Activated T-helper 9 cell treated with anti-CD3 and anti-CD28 coated beads, Interleukin-2, amount 50 U/mL, for 16 hours (primary cell): ENCODE results near the gene RACGAP1.
"Not testable (repeated sequence)": the region's sequence is repeated elsewhere in the genome, so short reads cannot be mapped to it uniquely, and the experiment has no call there.

ENCODE experiments used
- DNase-seq: peaks from one replicate; pipeline ENCODE4 v3.0.0-alpha.2; 2020; ENCODE audit warnings: low read depth

The RACGAP1 gene

DNA sequence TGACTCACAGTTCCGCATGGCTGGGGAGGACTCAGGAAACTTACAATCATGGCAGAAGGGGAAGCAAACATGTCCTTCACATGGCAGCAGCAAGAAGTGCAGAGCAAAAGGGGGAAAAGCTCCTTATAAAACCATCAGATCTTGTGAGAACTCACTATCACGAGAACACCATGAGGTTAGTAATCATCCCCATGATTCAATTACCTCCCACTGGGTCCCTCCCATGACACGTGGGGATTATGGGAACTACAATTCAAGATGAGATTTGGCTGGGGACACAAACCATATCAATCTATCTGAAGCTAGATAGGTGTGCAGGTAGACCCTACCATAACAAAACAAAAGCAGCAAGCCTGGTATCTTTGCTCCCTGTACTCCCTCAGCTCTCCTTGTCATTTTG, 38.8 kb downstream of the RACGAP1 start:
- not testable (repeated sequence) for DNase-seq

DNA sequence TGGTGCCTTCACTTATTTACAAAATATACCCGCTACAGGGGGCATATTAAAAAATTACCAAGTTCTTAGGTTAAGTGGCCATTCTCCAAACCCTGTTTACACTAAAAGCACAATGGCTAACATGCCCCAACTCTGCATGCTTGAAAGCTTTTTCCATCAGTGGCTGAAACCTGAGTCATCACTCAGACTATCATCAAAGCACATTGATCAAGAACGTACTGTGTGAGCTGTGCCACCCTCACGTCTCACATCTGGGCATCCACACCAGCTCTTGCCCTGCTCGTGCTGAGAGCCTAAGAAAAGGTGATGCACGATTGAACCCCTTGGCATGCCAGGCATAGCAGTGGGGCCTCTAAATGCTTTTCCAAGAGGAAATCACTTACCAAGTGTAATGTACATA, 39.3 kb downstream of the RACGAP1 start:
- DNase-seq: no peak

DNA sequence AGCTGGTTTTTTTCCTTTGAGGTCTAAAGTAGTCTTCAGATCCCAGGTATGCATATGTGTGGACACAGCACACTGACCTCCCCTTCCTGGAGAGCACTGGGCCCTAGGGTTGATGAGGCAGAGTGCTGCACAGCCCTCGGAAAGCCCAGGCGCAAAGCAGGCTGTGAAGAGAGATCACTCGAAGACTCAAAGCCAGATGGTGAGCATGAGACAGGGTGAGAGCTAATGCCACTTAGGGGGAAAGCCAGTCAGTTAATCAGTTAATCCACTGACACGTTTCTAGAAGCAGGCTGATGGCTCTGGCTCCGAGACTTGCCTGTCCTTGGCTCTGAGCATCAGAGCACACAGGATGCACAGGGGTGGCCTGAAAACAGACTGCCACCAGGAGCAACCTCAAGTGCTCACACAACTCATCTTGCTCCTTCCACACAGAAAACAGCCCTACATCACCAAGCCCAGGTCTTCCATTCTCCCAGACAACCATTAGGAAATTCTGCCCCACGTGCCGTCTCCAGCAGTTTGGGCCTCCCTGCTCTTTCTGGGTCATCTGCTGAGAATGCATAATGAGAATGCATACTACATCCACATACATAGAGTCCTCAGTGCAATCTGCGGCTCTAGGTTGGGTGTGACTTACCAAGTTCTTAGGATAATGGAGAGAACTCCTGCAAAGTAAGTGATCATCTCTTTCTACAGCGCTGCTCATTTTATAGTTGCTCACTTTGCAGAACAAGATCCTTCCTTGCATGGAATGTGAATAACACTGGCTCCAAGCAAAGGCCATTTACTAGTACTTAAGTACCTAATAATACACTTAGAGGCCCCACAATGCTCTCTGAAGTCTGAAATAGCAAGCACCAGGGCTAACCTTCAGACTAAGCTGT, 40.6 kb downstream of the RACGAP1 start:
- no peak for DNase-seq

DNA sequence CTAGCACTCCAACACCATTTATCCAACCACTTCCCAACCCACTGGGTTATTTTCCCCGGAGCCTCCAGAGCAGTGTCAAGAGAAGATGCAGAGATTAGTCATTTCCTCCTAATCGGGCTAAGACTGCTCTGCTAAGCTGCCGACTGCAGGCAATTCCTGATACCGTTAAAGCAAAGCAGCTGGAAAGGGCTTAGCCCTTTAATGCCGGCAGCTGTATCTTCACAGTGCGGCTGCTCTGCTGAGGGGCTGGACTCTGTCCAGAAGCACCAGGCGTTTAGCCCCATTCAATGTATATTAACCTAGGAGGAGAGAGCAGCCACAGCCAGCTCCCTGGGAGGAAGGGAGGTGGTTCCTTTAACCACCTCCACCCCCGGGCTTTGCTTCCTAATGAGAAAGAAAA, 41.4 kb downstream of the RACGAP1 start:
- DNase-seq: no peak

DNA sequence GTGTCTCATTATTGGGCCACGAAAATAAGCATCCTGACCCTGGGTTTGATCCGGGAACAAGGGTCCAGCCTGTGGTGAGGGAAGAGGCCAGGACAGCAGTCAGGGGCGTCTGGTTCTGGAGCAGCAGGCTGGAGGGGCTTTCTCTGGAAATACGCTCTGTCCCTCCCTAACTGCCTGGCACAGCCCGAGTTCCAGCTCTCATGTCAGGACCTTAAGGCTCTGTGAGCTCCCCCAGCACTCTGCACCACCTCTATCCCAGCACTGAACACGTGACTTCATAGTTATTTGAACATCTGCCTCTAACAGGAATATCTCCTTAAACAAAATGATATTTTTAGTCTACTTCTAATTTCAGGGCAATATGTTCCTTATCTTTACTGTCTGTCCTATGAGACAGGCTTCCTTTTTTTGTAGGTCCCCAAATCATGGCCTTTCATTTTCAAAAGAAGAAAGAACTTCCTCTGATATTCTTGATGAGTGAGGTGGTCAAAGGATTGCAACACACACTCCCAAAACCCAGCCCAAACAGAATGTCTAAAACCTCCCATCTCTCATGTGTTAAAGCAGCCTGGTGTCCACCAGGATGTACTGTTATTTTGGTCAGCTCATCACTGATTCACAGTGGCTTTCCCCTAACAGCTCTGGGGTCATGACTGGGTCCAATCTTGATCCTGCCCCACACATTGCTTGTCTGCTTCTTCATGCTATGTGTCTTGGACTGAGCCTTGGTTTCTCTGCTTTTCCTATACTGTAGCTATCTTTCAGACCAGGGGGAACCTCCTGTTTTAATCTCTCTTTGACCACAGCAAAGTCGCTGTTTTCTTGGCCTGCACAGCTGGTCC, 42.8 kb downstream of the RACGAP1 start:
- DNase-seq: no peak

DNA sequence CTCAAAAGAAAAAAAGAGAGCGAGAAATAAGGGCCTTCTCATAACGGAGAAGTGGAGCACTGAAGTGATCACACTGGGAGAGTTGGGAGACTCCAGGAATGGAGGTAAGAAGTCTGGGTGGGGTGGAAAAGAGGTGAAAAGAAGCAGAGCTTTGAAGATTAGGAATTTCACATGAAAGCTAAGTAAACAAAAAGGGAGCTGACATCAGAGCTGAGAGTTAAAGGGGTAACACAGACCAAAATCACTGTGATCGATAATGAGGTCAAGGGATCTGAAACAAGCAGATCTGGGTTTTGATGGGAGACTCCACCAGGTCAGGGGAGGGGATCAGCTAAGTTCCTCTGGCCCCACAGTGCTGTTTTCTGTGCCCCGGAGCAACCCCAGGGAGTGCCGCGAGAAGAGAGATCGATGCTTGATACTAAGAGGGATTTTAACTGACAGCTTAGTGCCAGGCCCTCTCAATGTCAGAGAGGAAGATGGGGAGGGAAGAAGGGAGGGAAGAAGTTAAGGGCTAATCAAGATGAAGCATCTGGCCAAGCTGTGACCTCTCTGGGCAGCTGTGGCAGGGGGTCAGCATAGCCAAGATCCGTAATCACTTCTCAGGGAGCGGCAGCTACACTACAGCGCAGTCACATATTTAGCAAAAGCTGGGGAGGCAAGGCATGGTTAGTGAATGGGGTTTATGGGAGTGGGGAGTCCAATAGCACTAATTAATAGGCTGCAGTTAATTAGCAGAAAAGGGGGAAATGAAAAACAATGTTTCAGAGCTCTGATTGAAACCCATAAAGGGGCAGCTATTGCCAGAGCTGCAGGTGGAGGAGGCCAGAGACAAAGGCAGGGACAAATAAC, 44.6 kb downstream of the RACGAP1 start:
- DNase-seq: no peak

DNA sequence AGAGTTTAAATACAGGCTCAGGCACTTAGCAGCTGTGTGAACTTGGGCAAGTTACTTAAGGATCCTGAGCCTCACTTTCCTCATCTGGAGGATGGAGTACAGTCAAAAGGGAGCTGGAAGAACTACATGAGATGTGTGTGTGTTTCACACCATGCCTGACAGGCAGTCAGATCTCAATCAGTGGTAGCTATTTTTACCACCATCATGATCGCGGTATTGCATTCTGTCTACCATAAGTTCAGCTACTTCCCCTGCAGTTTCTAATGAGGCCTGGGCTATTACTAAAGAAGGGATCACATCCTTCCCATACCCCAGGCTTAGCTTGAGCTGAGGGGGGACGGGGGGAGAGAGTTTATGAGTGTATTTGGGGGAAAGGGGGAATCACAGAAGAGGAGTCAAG, 45.5 kb downstream of the RACGAP1 start:
- no peak for DNase-seq

DNA sequence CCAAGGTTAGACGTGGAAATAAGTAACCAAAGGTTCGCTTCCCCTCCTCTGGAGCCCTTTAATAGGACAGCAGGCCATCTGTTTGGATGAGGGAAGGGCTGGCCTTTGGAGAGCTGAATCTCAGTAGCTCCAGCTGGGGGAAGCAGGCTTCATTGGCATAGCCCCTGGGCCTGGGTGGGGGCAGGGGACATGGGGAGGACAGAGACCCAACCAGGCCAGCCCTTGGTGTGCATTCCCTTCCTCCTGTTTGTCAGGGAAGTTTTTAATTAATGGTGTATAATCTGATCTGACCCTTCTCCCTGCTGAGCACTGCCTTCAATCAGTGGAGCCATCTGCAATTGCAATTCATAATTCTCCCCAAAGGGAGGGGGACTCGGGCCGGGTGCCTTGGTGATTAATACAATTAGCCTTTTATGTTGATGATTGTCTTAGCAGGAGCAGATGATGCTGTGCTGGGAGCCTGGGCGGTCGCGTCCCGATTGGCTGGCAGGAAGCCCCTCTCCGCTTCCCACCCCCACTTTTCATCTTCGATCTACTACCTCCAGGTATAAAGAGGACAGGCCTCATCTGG, 46.2 kb downstream of the RACGAP1 start:
- no peak for DNase-seq

DNA sequence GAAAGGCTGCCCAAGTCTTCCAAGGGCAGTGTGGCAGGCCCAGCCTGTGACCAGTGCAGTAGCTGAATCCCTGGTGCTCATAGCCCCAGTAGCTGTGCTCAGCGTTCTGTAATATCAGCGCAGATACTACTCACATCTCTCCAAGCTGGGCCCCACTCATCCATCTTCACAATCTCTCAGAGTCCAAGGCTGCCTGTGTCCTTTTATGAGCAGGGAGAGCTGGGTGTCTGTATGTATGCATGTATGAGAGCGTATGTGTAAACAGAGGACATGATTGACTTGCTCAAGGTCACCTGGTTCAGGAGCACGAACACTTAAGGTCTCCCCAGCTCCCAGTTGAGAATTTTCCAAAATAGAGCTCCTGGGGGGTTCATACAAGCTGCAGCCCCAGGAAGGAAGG, 47.2 kb downstream of the RACGAP1 start:
- DNase-seq: no peak

DNA sequence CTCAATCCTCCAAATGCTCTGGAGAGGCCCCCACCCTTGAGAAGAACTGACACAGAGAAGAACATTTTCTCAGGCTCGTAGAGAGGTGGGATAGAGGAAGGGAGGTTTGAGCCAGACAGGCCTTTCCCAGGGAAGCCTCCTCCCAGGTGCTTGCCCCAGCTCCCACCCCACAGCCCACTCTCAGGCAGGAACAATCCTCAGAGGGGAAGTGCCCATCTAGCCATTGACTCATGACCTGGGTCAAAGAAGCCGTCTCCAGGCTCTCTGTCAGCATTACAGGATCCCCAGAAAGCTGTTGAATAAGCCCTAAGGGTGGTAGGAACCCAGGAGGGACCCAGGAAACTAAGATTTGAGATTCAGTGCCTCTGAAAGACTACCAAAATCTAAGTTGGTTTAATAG, 48.7 kb downstream of the RACGAP1 start:
- DNase-seq: no peak

DNA sequence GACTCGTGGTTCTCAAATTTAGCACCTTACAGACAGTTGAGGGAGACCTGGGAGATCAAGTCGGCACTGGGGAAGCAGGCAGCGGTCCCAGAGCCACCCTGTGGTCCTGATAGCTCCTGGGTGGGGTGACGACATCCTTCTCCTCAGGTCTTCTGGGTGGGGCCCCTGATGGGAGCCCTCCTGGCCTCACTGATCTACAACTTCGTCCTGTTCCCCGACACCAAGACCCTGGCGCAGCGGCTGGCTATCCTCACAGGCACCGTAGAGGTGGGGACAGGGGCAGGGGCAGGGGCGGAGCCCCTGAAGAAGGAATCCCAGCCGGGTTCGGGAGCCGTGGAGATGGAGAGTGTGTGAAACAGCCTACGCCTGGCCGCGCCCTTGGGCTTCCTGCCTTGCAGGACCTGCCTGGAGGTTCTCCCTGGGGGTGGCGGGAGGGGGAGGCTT, 50.0 kb downstream of the RACGAP1 start:
- DNase-seq: no peak

DNA sequence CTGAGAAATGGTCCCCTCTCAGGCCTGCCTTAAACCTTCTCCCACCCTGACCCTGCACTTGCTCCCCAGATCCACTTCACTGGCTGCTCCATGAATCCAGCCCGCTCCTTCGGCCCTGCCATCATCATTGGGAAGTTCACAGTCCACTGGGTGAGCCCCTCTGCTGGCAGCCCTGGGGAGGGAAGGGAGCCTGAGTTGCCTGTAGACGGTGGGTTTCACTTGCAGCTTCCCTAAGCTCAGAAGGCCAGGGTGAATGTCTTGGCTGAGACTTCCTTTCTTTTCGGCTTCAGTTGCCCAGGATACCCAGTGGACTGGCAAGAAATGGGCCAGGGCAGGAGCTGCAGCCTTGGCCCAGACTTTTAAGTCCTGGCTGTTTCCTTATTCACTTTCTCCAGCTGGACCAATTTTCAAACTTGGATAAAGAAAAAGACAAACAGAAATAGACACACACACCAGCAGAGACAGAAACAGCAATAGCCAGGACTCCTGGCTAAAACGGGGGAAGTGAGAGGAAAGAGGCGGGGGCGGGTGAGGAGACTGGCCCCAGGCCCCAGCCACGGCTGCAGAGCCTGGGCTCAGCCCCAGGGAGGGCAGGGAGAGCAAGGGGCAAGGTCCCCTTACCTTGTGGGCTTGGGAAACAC, 50.5 kb downstream of the RACGAP1 start:
- DNase-seq: no peak

DNA sequence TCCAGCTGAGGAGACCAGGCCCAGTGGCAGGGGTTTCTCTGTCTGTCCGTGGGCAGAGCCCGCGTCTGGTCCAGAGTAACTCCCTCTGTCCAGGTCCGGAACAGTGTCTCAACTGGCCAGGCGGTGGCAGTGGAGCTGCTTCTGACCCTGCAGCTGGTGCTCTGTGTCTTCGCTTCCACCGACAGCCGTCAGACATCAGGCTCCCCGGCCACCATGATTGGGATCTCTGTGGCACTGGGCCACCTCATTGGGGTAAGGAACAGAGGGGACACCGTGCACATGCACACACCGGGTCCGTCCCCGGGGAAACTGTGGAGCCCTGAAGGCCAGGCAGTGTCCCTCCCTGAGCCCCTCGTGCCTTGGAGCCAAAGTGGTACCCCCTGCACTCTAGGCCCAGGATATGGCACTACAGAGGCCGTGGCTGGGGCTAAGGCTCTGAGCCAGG, 51.0 kb downstream of the RACGAP1 start:
- DNase-seq: no peak

DNA sequence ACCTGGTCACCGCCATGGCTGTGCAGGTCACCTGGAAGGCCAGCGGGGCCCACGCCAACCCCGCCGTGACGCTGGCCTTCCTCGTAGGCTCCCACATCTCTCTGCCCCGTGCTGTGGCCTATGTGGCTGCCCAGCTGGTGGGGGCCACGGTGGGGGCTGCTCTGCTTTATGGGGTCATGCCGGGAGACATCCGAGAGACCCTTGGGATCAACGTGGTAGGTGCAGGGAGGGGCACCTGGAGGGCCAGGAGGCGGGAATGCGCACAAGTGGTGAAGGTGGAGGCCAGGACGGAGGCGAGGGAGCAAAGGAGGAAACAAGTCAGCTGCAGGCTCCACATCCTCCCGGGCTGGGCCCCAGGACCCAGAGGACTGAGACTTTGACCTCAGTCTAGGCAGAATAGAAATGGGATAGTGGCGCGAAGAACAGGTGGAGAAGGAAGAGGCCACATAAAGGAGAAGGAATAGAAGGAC, 51.9 kb downstream of the RACGAP1 start:
- DNase-seq: no peak

DNA sequence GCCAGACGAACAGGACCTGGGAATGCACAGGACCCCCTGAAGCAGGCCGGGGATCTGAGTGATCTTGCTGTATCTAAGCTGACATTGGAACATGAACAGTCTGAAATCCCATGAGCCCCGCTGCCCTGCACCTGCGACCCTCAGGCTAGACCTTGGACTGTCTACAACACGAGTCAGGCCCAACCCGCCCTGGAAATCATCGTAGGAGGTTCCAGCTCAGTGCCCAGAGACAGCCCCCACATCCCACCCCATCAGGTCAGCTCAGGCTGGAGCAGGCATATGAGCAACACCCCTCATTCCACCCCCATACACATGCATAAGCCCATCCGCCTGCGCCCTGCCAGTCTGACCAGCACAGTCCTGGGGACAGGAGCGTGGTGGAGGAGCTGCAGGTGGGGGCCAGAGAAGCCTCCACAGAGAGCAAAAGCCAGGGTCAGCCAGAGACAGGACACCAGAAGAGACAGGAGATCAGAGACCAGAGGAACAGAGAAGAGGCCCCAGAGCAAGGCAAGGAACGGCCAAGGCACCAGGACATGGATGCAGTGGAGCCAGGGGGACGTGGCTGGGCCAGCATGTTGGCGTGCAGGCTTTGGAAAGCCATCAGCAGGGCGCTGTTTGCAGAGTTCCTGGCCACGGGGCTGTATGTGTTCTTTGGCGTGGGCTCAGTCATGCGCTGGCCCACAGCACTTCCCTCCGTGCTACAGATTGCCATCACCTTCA, 52.5 kb downstream of the RACGAP1 start, which contains the start of gene AQP6:
Gene AQP6, plus strand, starts transcription at position 307 of the 720 bp plus-strand sequence. Its CDS starts 227 bp downstream, at position 534.
- no peak for DNase-seq

DNA sequence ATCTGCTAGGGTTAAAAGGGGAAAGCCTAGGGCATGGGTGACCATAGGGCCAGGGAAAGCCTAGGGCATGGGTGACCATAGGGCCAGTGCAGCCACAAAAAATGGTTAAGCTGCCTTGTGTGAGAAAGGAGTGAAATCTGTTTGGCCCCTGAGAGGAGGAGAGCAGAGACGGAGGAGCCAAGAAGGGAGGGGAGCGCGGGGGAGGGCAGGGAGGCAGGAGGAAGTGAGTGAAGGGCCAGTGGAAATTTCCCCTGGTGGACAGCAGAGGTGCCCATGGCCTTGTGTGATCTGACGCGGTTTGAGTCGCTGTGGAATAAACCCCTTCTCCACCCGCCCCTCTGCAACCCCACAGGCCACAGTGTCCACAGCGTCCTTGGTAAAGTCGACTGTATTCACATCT, 53.2 kb downstream of the RACGAP1 start:
- no peak for DNase-seq

DNA sequence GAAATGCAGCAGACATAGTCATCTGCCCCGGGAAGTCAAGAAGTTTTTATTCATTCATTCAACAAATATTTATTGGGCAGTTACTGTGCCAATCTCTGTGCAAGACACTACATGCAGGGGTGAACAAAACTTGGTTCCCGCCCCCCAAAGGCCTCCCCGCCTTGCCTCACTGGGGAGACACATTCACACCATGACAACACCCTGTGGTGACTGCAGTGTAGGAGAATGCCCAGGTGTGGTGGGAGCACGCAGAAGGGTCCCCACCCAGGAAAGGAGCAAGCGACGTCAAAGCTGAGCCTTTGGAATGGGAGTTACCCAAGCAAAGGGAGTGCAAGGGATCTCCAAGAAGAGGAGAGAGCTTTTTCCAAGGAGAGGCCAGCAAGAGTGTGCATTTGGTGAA, 54.2 kb downstream of the RACGAP1 start:
- DNase-seq: no peak

DNA sequence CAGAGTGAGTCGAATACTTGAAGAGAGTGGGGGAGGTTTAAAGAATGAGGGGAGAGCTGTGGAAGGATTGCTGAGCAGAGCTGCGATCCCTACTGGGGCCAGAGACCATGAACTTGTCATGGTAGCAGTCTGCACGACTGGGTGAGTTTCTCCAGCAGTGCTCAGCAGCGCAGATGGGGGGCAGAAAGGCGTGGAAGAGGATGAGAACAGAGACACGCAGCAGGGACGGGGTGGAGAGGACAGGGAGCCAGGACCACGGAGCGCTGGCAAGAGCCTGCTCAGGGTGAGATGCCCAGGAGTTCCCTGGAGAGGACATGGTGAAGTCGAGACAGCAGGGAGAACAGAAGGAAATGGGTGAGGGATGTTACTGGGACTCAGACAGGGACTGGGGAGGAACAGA, 54.6 kb downstream of the RACGAP1 start:
- DNase-seq: no peak

DNA sequence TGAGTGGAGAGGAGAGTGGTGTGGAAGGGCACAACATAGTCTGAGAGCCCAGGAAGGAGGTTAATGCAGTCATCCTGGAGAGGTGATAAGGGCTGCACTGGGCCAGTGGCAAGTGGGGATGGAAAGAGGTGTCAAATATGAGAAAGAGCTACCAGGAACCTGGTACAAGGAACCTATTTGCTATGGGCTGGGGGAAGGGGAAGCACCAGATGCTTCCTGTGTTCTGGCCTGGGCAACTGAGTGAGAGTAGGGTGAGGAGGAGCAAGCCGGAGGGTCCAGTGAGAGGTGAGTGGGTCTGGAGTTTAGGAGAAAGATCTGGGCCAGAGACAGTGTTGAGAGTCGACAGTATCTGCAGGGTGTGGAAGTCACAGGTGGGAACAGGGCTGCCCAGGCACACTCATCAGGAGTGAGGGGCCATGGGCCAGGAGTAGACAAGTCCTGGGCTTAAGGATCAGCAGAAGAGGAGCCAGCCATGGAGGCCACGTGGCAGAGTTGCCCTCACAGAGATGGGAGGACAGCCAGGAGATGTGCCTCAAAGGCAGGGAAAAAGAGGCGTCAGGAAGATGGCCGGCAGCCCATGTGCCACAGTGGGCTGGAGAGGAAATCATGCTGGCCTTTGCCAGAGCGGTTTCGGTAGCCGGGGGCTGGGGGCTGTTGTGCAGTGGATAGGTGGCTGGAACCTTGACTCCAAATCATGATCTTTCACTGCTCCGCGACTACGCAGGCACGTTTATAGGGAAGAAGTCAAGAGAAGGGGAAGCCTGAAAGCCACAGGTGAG, 55.5 kb downstream of the RACGAP1 start:
- DNase-seq: no peak

DNA sequence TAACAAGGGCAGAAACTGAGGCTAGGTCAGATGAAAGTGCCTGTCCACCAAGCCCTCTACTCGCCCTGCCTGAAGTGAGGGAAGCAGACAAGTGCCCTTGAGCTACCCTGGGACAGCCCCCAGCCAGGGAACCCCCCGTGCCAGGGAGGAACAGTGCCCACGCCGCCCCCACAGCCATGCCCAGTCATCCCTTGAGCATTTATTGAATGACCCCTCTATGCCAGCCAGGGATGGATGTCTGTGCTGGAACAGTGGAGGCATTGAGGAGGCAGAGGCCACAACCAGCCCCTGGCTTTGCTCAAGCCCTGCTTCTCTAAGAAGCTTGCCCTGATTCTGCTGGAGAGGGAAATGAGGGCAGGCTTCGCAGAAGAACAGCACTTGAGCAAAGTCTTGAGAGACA, 56.3 kb downstream of the RACGAP1 start:
- DNase-seq: no peak
